KOPT-K1 (cell line): Measurements from ENCODE around the gene IGSF3.
"Not testable (repeated sequence)": the region's sequence is repeated elsewhere in the genome, so short reads cannot be mapped to it uniquely, and the experiment has no call there.

Experiments
- H3K27ac ChIP-seq: fragments of 200-600 bp; sonication (generic); 2 replicates; pipeline ENCODE4 v1.5.1; 2016; ENCODE audit warnings: antibody characterized with exemption, mild to moderate bottlenecking, low read depth, low read length; ENCODE audit not compliant: poor library complexity, severe bottlenecking
- H3K36me3 ChIP-seq: fragments of 200-600 bp; sonication (generic); 2 replicates; pipeline ENCODE4 v1.5.1; 2017; ENCODE audit warnings: antibody characterized with exemption, mild to moderate bottlenecking, low read length, moderate library complexity; ENCODE audit not compliant: insufficient read depth
- H3K9me3 ChIP-seq: fragments of 200-600 bp; sonication (generic); 2 replicates; pipeline ENCODE4 v1.5.1; 2017; ENCODE audit warnings: antibody characterized with exemption, low read length, mild to moderate bottlenecking; ENCODE audit not compliant: insufficient read depth, poor library complexity, severe bottlenecking

IGSF3 gene

DNA sequence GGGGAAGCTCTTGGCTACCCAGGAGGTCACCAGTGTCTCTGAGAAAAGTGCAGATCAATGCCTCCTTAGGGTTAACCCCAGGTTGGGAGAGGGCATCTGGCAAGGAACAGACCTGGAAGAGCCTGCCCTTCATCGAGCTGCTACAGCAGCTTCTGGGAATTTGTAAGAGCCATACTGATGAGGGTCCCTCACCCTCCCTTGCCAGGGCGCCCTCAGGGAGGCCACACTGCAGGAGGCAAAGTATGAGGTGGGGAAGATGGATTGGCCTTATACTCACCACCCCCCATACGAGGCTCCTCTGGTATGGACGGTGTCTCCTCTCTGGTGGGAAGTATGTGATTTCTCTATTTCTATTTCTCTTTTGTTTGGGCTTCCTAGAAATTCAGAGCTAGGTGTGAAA, 13.2 kb downstream of the IGSF3 start:
- no peaks in the 10 kb centered on the region for H3K36me3 ChIP-seq
- no peaks in the 10 kb centered on the region for H3K9me3 ChIP-seq
- H3K27ac ChIP-seq, result no peak overlapping the region

DNA sequence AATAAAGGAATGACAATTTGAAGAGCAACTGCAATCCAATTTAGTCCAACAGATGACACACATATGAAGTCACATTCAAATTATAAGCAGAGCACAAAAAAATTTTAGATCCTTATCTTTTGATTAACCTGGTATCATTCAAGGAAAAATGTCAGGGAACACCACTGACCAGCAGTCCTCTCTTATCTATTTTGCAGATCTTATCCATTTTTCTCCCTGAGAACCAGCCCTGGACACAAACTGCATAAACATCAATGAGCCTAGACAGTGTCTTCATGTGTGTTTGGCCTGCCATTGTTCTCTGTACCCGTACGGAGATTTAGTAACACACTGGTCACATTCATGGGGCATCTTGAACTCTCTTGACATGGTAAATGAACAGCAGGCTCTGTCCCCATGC, 14.9 kb downstream of the IGSF3 start:
- not testable (repeated sequence) for H3K9me3 ChIP-seq, H3K36me3 ChIP-seq, H3K27ac ChIP-seq

DNA sequence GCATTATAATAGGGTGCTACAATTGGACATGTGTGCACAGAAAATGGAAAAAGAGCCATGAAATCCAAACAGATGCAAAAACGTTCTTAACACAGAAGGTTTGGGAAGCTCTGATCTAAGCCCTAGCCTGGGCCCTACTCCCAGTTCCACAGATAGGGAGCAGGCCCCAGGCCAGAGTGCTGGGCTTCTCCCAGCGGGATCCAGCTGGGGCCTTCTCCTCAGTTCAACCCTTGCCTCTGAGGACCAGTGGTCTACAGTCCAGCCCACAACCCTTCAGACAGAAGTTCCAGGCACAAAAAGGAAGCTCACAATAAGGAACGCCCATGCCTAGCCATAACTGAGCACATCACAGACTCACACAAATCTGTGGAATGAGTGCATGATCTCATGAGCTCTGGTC, 16.8 kb downstream of the IGSF3 start:
- not testable (repeated sequence) for H3K9me3 ChIP-seq, H3K36me3 ChIP-seq, H3K27ac ChIP-seq

DNA sequence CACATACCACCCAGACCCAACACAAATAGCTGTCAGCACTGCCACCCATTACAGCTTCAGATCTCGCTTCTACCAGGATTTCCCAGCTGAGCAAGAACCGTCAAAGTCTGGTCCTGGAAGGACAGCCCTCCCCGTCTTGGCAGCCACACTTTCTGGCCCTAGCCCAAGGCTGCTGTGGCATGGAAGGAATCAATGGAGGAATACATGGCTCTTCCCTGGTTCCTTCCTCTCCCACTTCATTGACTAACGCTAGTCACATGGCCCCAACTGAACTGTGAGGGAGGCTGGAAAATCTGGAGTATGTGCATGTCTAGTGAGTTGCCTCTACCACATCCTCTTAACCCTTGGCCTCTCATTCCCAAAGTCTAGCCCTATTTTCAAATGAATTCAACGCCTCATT, 18.5 kb downstream of the IGSF3 start:
- H3K9me3 ChIP-seq, H3K36me3 ChIP-seq, H3K27ac ChIP-seq: not testable (repeated sequence)

DNA sequence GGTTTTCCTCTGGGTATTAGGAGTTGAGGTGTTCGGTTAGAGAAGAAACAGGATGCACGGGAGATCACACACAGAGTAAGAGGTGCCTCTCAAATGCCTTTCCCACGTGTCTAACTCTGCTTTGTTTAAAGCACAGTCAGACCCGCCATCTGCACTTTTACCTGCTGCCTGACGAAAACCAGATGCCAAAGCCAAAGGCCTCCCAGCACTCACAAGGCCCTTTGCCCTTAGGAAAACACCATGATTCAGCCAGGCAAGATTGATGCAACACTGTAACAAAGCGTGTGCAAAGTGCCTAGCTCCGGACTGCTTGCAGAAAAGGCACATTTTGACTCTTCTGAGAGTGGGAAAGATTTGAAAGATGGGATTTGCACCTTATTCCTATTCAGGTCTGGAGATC, 19.2 kb downstream of the IGSF3 start:
- not testable (repeated sequence) for H3K9me3 ChIP-seq, H3K36me3 ChIP-seq, H3K27ac ChIP-seq

DNA sequence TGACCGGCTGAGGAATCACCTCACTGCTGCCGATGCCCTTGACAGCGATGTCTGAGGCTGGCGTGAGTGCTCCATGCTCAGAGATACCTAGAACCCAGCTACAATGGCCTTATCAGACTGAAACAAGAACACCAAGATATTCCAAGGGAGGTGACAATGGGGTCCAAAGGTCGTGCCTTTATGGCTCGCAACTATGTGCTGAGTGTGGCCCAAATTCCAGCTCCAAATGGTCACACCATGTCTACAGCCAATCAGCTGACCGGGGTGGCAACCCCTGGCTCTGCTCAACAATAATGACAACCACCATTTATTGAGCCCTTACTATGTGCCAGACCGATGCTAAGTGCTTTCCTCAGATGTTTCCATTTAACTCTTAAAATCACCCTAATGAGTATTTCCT, 20.3 kb downstream of the IGSF3 start:
- not testable (repeated sequence) for H3K27ac ChIP-seq, H3K9me3 ChIP-seq, H3K36me3 ChIP-seq

DNA sequence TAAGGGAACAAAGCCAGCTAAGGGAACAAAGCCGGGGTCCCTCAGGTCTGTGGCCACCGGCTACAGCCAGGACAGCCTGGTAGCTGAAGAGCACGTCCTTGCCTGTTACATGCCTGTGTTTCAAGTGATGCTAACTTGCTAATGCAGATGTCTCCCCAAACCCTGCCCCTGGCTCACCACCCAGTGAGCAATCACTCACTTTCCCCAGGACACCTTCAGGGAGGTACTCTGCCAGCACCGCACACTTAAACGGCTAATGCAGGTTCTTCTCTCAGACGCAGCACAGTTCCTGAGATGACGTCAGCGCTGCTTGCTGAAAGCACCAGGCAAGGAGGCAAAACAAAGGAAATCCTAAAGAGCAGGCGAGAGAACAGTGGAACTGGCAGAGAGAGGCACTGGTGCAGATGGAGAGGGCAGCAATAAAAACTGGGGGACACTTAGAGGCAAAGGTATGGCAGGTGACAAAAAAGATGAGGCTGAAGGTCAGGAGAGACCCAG, 20.8 kb downstream of the IGSF3 start:
- H3K36me3 ChIP-seq, H3K27ac ChIP-seq: not testable (repeated sequence)

DNA sequence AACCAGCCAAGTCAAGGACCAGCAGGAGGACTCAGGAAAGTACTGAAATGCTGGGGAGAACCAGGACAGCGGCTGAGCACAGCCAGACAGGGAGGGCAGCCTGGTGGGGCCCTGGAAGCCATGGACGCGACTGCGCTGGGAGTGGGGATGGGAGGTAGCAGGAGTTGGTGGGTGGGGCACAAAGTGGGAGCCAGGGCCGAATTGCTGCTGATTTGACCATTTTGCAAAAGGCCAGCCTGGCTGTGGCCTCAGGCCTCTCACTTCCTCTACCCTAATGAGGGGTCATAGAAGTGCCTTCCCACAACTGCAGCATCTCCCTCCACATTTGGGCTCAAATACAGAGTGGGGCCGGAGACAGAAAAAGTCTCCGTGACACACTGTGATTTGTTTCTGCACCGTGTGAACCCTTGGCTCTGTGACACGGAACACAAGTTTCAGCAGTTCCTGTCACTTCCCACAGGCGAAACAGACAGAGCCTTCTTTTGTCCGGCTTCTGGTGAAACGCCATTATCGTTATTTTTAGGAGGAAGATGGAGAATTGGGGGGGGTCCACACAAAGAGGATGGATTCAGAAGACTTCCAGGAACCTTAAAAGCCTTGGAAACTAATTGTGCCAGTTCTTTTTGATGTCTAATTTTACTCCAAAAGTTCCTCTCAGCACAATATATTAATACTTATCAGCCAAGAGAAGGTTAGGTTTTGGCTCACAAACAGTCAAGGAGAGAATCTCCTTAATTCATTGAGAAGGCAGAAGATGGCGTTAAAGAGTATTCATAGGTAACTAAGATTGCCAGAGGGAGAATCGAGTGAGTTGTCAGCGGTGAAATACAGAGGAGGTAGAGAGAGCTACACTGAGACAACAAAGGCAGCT, 21.5 kb downstream of the IGSF3 start:
- H3K27ac ChIP-seq, H3K36me3 ChIP-seq, H3K9me3 ChIP-seq: not testable (repeated sequence)

More for the DNA sequence above, 20.8 kb downstream of the IGSF3 start:
- H3K9me3 ChIP-seq, result not testable (repeated sequence)

DNA sequence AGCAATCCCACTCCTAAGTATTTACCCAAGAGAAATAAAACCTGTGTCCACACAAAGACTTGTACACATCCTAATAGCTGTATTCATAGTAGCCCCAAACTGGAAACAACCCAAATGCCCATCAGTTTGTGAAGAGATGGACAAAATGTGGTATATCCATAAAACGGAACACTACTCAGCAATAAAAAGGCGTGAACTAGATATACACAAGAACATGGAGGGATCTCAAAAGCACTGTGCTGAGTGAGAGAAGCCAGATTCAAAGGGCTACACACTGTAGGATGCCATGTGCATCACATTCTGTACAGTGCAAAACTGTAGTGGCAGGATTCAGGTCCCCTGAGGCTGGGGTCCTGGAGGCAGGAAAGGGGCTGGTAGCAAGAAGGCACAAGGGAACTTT, 22.5 kb downstream of the IGSF3 start:
- H3K27ac ChIP-seq, H3K36me3 ChIP-seq, H3K9me3 ChIP-seq: not testable (repeated sequence)

DNA sequence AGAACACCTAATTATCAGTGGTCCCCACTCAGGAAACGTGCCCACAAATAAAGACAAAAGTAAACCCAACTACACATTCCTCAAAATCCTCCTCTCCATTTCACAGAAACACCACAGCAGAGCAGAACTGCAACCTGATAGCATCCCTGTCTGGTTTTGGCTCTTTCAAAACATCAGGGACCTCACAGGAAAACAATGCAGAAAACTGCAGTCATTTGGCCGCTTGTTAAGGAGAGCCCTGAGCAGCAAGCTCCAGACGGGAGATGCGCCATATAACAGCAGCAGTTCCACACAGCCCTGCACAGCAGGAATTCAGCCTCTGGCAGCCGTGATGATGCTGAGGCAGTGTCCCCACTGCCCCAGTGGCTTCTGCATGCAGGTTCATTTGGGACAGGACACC, 23.4 kb downstream of the IGSF3 start:
- not testable (repeated sequence) for H3K36me3 ChIP-seq, H3K27ac ChIP-seq, H3K9me3 ChIP-seq

DNA sequence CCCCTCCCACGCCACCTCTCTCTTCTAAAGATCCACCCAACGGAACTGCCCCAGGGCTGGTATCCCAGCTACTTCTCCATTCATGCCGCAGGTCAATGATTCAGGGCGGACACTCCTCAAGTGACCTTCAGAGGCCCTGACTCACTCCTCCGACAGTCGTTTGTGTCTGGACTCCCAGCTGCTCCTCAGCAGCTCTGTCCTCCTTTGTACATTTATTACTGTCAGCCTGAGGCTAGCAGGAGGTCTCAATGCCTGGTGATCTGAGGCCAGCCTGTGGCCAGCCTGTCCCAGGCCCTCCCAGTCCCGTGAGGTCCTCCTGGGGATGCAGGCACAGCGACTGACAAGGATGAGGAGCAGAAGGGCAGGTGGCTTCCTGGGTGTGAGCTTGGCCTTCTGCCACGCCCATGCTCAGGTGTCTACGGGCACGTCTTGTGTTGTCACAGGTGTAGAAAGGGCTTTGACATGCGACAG, 24.2 kb downstream of the IGSF3 start:
- H3K9me3 ChIP-seq, H3K36me3 ChIP-seq, H3K27ac ChIP-seq: not testable (repeated sequence)

DNA sequence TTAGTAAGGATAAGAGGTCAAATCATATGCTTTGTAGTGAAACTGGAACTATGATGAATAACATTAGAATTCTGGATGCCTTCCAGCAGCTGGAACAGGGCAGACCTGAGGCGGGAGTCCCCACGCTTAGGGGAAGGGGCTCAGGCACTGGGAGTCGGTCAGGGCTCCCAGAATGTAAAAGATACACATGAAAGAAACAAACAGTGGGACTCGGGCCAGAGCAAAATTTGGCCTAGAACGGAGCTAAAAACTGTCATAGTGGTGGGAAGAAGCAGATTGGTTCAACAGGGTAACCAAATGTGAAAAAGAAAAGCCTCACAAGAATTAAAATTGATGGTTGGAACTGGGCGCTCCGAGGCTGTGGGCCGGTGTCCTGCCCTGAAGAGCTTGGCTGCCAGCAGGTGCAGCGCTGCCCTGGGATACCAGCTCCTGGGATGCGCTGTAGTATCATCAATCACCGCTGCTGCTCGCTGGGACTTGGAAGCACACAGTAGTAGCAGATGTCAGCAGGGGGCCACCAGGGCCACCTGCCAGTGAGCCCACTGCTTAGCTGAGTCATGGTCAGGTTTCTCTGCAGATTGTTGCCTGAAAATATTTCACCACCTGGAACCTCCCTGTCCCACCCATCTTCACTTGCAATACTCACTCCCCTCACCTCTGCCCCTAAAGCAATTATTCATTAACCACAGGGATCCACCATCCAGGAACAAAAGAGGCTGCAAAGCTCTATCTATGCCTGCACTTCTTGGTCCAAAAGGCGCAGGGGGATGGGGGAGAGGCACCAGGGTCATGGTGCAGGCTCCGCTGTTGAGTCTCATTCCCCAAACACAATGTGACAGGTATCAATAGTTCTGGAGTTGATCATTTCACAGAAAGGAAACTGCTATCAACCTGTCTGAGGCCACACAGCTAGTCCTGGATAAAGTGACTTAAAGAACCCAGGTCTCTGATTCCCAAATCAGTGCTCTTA, 24.9 kb downstream of the IGSF3 start:
- not testable (repeated sequence) for H3K36me3 ChIP-seq, H3K27ac ChIP-seq, H3K9me3 ChIP-seq

DNA sequence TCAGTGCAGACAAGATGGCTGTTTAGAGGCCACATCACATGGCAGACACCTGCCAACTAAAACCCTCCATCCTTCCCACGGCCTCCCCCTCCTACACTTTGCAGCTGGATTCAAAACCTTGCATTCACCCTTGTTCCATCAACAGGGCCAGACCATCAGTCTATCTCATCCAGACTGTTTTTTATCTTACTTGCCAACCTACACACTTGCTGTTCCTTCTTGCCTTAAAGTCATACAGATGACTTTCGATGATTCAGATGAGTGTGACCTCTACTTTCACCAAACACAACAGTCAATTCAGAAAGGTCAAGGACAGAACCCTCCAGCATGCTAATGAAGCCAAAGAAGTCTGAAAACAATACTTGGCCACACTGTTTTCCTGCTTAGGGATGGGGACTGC, 29.9 kb downstream of the IGSF3 start:
- not testable (repeated sequence) for H3K36me3 ChIP-seq, H3K9me3 ChIP-seq, H3K27ac ChIP-seq

DNA sequence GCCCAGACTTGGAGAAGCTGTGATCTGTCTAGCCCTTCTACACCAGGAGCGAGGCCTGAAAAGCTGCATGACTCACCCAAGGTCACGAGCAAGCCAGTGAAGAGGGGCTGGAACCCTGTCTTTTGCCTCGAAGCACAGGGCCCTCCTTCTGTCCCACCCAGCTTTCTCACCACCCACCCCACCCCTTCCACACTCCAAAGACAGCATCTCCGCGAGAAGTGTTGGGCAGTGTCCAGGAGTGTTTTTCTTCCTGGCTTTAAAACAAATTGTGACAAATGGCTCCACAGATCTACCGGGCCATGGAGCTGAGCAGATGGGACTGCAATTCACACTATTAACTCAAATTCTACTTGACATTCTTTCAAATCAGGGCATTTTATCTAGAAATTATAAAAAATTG, 30.9 kb downstream of the IGSF3 start:
- not testable (repeated sequence) for H3K9me3 ChIP-seq, H3K27ac ChIP-seq, H3K36me3 ChIP-seq

DNA sequence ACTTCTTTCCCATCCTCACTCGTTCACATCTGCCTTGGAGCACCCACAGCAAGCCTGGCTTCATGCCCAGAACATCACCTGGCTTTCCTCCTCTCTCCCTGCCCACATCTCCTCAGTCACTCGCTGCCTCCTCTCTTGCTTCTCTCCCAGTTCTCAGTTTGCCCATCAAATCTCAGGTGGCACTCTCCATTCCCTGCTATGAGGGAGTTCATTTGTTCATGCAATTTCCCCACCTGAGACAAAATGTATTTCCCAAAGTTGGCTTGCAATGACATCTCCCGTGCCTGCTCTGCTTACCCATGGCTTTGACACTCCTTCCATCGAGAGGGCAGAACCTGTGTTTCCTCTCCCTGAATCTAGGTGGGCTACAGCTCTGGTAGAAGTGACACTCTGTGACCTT, 33.1 kb downstream of the IGSF3 start:
- H3K27ac ChIP-seq, H3K36me3 ChIP-seq, H3K9me3 ChIP-seq: not testable (repeated sequence)
